GM23338 (cell line): ENCODE data around the gene CYBC1. TPM values are rescaled to one million over a fixed set of nuclear protein-coding genes. Genes with fewer than 3 reads are reported as not detected.
A peak's percentile ranks its signal among the peaks of the same experiment; 100 is the strongest.

Experiments used
- ATAC-seq: fragments of 200-7000 bp; cut with Tn5 transposase; 3 replicates; pipeline ENCODE4 v1.9.1; 2020
- DNase-seq: peaks from one replicate; pipeline ENCODE4 v3.0.0-alpha.2; 2015; ENCODE audit warnings: low spot score
- H2AFZ ChIP-seq: fragments of 200-600 bp; sonication (generic); 2 replicates; pipeline ENCODE4 v1.8.0; 2016; ENCODE audit warnings: antibody characterized with exemption, mild to moderate bottlenecking, moderate library complexity
- H3F3A ChIP-seq: fragments of 200-600 bp; sonication (generic); replicated peaks from 2 replicates; pipeline ENCODE4 v1.8.0; 2017; ENCODE audit warnings: antibody characterized with exemption, mixed run types, low read depth
- H3K27ac ChIP-seq: fragments of 200-600 bp; sonication (generic); 2 replicates; pipeline ENCODE4 v1.6.1; 2016; ENCODE audit warnings: low read depth
- H3K27me3 ChIP-seq: fragments of 200-600 bp; sonication (generic); 2 replicates; pipeline ENCODE4 v1.8.0; 2016; ENCODE audit warnings: mild to moderate bottlenecking, mixed run types, moderate library complexity; ENCODE audit not compliant: insufficient read depth
- H3K36me3 ChIP-seq: fragments of 200-600 bp; sonication (generic); 2 replicates; pipeline ENCODE4 v1.8.0; 2016; ENCODE audit warnings: mild to moderate bottlenecking; ENCODE audit not compliant: insufficient read depth
- H3K4me1 ChIP-seq: fragments of 200-600 bp; sonication (generic); 2 replicates; pipeline ENCODE4 v1.8.0; 2016; ENCODE audit warnings: mild to moderate bottlenecking, moderate library complexity; ENCODE audit not compliant: insufficient read depth
- H3K4me2 ChIP-seq: fragments of 200-600 bp; sonication (generic); 2 replicates; pipeline ENCODE4 v1.7.1; 2017; ENCODE audit warnings: mixed run types
- H3K4me3 ChIP-seq: fragments of 200-600 bp; sonication (generic); 2 replicates; pipeline ENCODE4 v1.6.1; 2016; ENCODE audit warnings: mixed run types
- H3K79me2 ChIP-seq: fragments of 200-600 bp; sonication (generic); replicated peaks from 2 replicates; pipeline ENCODE4 v1.8.0; 2017; ENCODE audit warnings: mild to moderate bottlenecking; ENCODE audit not compliant: insufficient read depth
- H3K9me2 ChIP-seq: fragments of 200-600 bp; sonication (generic); 2 replicates; pipeline ENCODE4 v1.8.0; 2017; ENCODE audit not compliant: insufficient read depth
- H4K20me1 ChIP-seq: fragments of 200-600 bp; sonication (generic); replicated peaks from 2 replicates; pipeline ENCODE4 v1.8.0; 2017; ENCODE audit warnings: mild to moderate bottlenecking; ENCODE audit not compliant: insufficient read depth
- H3K27ac Mint-ChIP-seq: 2 replicates; pipeline ENCODE4 v1.8.0; 2020; ENCODE audit warnings: inconsistent platforms, mild to moderate bottlenecking, moderate library complexity, mixed read lengths
- H3K27me3 Mint-ChIP-seq: 3 replicates; pipeline ENCODE4 v1.8.0; 2022; ENCODE audit warnings: low read depth, mild to moderate bottlenecking, moderate library complexity, mixed read lengths, inconsistent platforms; ENCODE audit not compliant: insufficient read depth, poor library complexity
- H3K36me3 Mint-ChIP-seq: 3 replicates; pipeline ENCODE4 v1.8.0; 2021; ENCODE audit warnings: low read depth, mild to moderate bottlenecking, inconsistent platforms, moderate library complexity, mixed read lengths
- H3K4me1 Mint-ChIP-seq: 3 replicates; pipeline ENCODE4 v1.8.0; 2020; ENCODE audit warnings: mild to moderate bottlenecking, inconsistent platforms, mixed read lengths
- H3K4me3 Mint-ChIP-seq: 3 replicates; pipeline ENCODE4 v1.8.0; 2021; ENCODE audit warnings: moderate library complexity, mild to moderate bottlenecking, inconsistent platforms, mixed read lengths
- H3K9me3 Mint-ChIP-seq: 3 replicates; pipeline ENCODE4 v1.8.0; 2020; ENCODE audit warnings: moderate library complexity, mild to moderate bottlenecking, inconsistent platforms, mixed read lengths
- CTCF ChIP-seq, 2 experiments: fragments of 200-600 bp in 1 of 2; sonication (generic) in 1 of 2; conservative IDR thresholded peaks; 2 replicates each; pipeline versions ENCODE4 v1.5.1 to v1.6.1; 2016 to 2017; ENCODE audit warnings: antibody characterized with exemption in 2 of 2, low read depth in 2 of 2, mild to moderate bottlenecking in 2 of 2, moderate library complexity in 1 of 2
- ETS1 ChIP-seq: IDR thresholded peaks from 2 replicates; pipeline ENCODE4 v1.6.1; 2016; ENCODE audit warnings: antibody characterized with exemption
- STAT1 ChIP-seq: IDR thresholded peaks from one replicate; pipeline ENCODE4 v1.6.1; 2016; ENCODE audit warnings: antibody characterized with exemption; ENCODE audit not compliant: unreplicated experiment
- ZNF331 ChIP-seq: fragments of 250-450 bp; sonication (Bioruptor Pico); IDR thresholded peaks from 2 replicates; pipeline ENCODE4 v1.5.0; 2020; ENCODE audit warnings: low read depth, mild to moderate bottlenecking, moderate library complexity
- ZNF462 ChIP-seq: fragments of 250-450 bp; sonication (Bioruptor Pico); IDR thresholded peaks from 2 replicates; pipeline ENCODE4 v1.5.0; 2020; ENCODE audit warnings: mild to moderate bottlenecking, moderate library complexity
- polyA plus RNA-seq: library from polyadenylated mRNA; unstranded; fragments of >200 nt; fragmentation: Nextera tagmentation; extraction: Ambion mirVana; gene quantifications from 2 replicates; pipeline ENCODE4 v1.2.1, GENCODE V29; 2016
- total RNA-seq: library from RNA; depleted of rRNA; stranded (reverse); fragments of >200 nt; shearing (Covaris generic); gene quantifications from 2 replicates; pipeline ENCODE4 v1.2.3, GENCODE V29; 2014

CYBC1 gene
- total and polyA plus RNA-seq, 2 experiments from 2014 or later, result 24.7 to 72.4 TPM

GRCh38 chr17:82449131-82449882 is 1.2 kb downstream of the CYBC1 start:
- ATAC-seq, result peak; percentile 87

GRCh38 chr17:82447876-82448275 is 2.7 kb downstream of the CYBC1 start:
- no peaks in the 10 kb centered on the region for H3K36me3 ChIP-seq
- no peak overlapping the region for H3K4me3 ChIP-seq
- TF ChIP-seq ZNF331 (no peak), ETS1 (no peak), ZNF462 (CRISPR knock-in tag) (no peak), STAT1 (no peak)
- H3K27me3 ChIP-seq, result no peaks in the 10 kb centered on the region
- Mint-ChIP-seq H3K4me1 (peaks cover 16% of the 10 kb centered on the region), H3K4me3 (no peak overlapping the region), H3K9me3 (peaks cover 16% of the 10 kb centered on the region), H3K27ac (no peak overlapping the region), H3K27me3 (peaks cover 13% of the 10 kb centered on the region), H3K36me3 (peaks cover 12% of the 10 kb centered on the region)
- no peak overlapping the region for H2AFZ ChIP-seq
- H3K4me1 ChIP-seq, result peaks cover 17% of the 10 kb centered on the region; the same call in 1 of the 2 replicates
- ATAC-seq, result no peak
- H4K20me1 ChIP-seq, result no peaks in the 10 kb centered on the region; the same call in 1 of the 2 replicates
- peaks cover 3% of the 10 kb centered on the region; the same call in 1 of the 2 replicates for H3F3A ChIP-seq
- H3K79me2 ChIP-seq, result 0 out of 2 replicates have a peak, but pooled peaks cover 5% of the 10 kb centered on the region
- H3K9me2 ChIP-seq, result no peaks in the 10 kb centered on the region
- no peak for DNase-seq
- H3K27ac ChIP-seq, result no peak overlapping the region
- H3K4me2 ChIP-seq, result no peak overlapping the region

More at GRCh38 chr17:82449131-82449882, 1.2 kb downstream of the CYBC1 start:
- peak; percentile 82 for DNase-seq
- no peak overlapping the region for H2AFZ ChIP-seq
- Mint-ChIP-seq H3K27me3 (peaks cover 11% of the 10 kb centered on the region), H3K4me3 (peak overlapping the region; percentile 79), H3K36me3 (peaks cover 6% of the 10 kb centered on the region; the same call in 1 of the 3 replicates), H3K9me3 (peaks cover 31% of the 10 kb centered on the region), H3K4me1 (peaks cover 16% of the 10 kb centered on the region), H3K27ac (peak overlapping the region; percentile 56; the same call in 1 of the 2 replicates)
- H3K27ac ChIP-seq, result peak overlapping the region; percentile 26; the same call in 1 of the 2 replicates
- TF ChIP-seq ZNF331 (no peak), CTCF (conservative IDR thresholded peaks at IDR 0.05; ENCODE audit: low read depth in 2 of 2) (peak; percentile 37 to 67; a peak in 3 of 4 replicates)
- H3K27me3 ChIP-seq, result no peaks in the 10 kb centered on the region
- no peaks in the 10 kb centered on the region for H3K36me3 ChIP-seq
- 0 out of 2 replicates have a peak, but pooled peaks cover 5% of the 10 kb centered on the region for H3K79me2 ChIP-seq
- H3F3A ChIP-seq, result no peaks in the 10 kb centered on the region; the same call in 1 of the 2 replicates
- peak overlapping the region; percentile 95 for H3K4me3 ChIP-seq
- peak overlapping the region; percentile 86 for H3K4me2 ChIP-seq
- H3K9me2 ChIP-seq, result no peaks in the 10 kb centered on the region
- no peaks in the 10 kb centered on the region for H4K20me1 ChIP-seq
- H3K4me1 ChIP-seq, result peaks cover 17% of the 10 kb centered on the region; the same call in 1 of the 2 replicates
